Tibial nerve (tissue), 4 donors: ENCODE results near the gene RAB19. TPM values are rescaled to one million over a fixed set of nuclear protein-coding genes. Genes with fewer than 3 reads are reported as not detected.

Experiments
- DNase-seq, 2 donors: peaks; one replicate each; pipeline ENCODE4 v3.0.0-alpha.2; 2019; ENCODE audit warnings: low spot score in 2 of 2
- H3K27ac ChIP-seq, 4 donors: fragments of 200-600 bp; sonication (generic) in 3 of 4; one replicate each; pipeline ENCODE4 v1.5.1; 2017 to 2019; ENCODE audit warnings: mild to moderate bottlenecking in 1 of 4
- H3K27me3 ChIP-seq, 2 donors: fragments of 200-600 bp; sonication (generic) in 1 of 2; one replicate each; pipeline versions ENCODE4 v1.5.1 to v1.6.0; 2017 to 2019
- H3K36me3 ChIP-seq, 3 donors: fragments of 200-600 bp; sonication (generic); one replicate each; pipeline ENCODE4 v1.5.1; 2018 to 2019
- H3K4me1 ChIP-seq, 4 donors: fragments of 200-600 bp; sonication (generic) in 3 of 4; one replicate each; pipeline ENCODE4 v1.5.1; 2017 to 2019
- H3K4me3 ChIP-seq, 4 donors: fragments of 200-600 bp; sonication (generic) in 3 of 4; one replicate each; pipeline ENCODE4 v1.5.1; 2017 to 2019; ENCODE audit warnings: mild to moderate bottlenecking in 1 of 4, moderate library complexity in 1 of 4
- H3K9me3 ChIP-seq, 4 donors: fragments of 200-600 bp; sonication (generic) in 3 of 4; one replicate each; pipeline ENCODE4 v1.5.1; 2017 to 2019
- EP300 ChIP-seq, 2 donors: sonication (generic); formaldehyde crosslinking; IDR thresholded peaks; one replicate each; pipeline ENCODE4 v1.6.1; 2017; ENCODE audit warnings: antibody characterized with exemption in 2 of 2, mild to moderate bottlenecking in 1 of 2
- POLR2A ChIP-seq, 2 donors: fragments of 450-650 bp; IDR thresholded peaks; one replicate each; pipeline ENCODE4 v1.6.1; 2017; ENCODE audit warnings: antibody characterized with exemption in 2 of 2, mild to moderate bottlenecking in 2 of 2, moderate library complexity in 2 of 2
- WGBS, 2 donors: methylation state at CpG; one replicate each; pipeline ENCODE4 v1.1.5; 2018; 5-methylcytosine and 5-hydroxymethylcytosine counted together
- total RNA-seq, 4 donors: library from RNA; depleted of rRNA; stranded (reverse); fragments of >200 nt; gene quantifications; one replicate each; pipeline ENCODE4 v1.1.0, GENCODE V29; 2016
- TF ChIP-seq, protein P1 (sequence below), 5 experiments: fragments of 200-600 bp in 3 of 5; fragments of 450-650 bp in 2 of 5; sonication (generic) in 3 of 5; IDR thresholded peaks; one replicate each; pipeline ENCODE4 v1.5.1; 2016 to 2019; ENCODE audit warnings: antibody characterized with exemption in 5 of 5, mild to moderate bottlenecking in 3 of 5, moderate library complexity in 2 of 5

The RAB19 gene
- total RNA-seq, 4 donors from 2014 or later: not detected

- DNase-seq: no peak
- Histone ChIP-seq H3K27me3 (no peaks in the 10 kb centered on the region), H3K4me3 (no peak overlapping the region), H3K36me3 (peaks cover 0 to 6% (median 0%) of the 10 kb centered on the region in 3 donors), H3K4me1 (no peaks in the 10 kb centered on the region), H3K9me3 (no peaks in the 10 kb centered on the region), H3K27ac (no peak overlapping the region)
- TF ChIP-seq POLR2A (IDR thresholded peaks at IDR 0.05) (no peak), EP300 (IDR thresholded peaks at IDR 0.05) (no peak)
- TF ChIP-seq, protein P1, sequence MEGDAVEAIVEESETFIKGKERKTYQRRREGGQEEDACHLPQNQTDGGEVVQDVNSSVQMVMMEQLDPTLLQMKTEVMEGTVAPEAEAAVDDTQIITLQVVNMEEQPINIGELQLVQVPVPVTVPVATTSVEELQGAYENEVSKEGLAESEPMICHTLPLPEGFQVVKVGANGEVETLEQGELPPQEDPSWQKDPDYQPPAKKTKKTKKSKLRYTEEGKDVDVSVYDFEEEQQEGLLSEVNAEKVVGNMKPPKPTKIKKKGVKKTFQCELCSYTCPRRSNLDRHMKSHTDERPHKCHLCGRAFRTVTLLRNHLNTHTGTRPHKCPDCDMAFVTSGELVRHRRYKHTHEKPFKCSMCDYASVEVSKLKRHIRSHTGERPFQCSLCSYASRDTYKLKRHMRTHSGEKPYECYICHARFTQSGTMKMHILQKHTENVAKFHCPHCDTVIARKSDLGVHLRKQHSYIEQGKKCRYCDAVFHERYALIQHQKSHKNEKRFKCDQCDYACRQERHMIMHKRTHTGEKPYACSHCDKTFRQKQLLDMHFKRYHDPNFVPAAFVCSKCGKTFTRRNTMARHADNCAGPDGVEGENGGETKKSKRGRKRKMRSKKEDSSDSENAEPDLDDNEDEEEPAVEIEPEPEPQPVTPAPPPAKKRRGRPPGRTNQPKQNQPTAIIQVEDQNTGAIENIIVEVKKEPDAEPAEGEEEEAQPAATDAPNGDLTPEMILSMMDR (IDR thresholded peaks at IDR 0.05): no peak
- WGBS, 2 donors: 70% methylated on average over 2 of the region's 2 CpGs
Measured at GRCh38 chr7:140441519-140441918, 37.7 kb downstream of the RAB19 start.

GRCh38 chr7:140446467-140446866, 42.6 kb downstream of the RAB19 start:
- Histone ChIP-seq H3K9me3 (no peaks in the 10 kb centered on the region), H3K4me3 (no peak overlapping the region), H3K36me3 (peaks cover 0 to 16% (median 0%) of the 10 kb centered on the region in 3 donors), H3K27me3 (no peaks in the 10 kb centered on the region), H3K27ac (no peak overlapping the region), H3K4me1 (no peaks in the 10 kb centered on the region)
- DNase-seq: no peak
- 94 to 95% methylated on average over 11 of the region's 11 CpGs for WGBS, 2 donors
- TF ChIP-seq POLR2A (IDR thresholded peaks at IDR 0.05) (no peak), EP300 (IDR thresholded peaks at IDR 0.05) (no peak)
- TF ChIP-seq, protein P1 (IDR thresholded peaks at IDR 0.05): no peak

DNA sequence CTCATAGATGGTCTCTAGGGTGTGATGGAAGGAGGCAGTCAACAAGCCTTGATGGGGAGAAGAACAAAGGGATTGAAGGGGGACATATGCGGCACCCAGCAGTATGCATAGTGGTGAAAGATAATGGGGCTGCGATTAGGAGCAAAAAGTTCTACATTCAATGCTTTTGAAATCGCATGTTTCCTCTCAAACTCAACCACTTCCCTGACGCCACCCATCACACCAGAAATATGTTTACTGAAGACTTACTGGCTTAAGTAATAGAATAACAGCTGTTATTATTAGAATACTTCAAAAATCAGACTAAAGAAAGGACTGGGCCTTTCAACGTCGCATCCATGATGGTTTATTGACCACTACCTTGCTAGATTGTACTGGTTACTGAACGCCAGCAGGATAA, 44.0 kb downstream of the RAB19 start:
- Histone ChIP-seq H3K9me3 (no peaks in the 10 kb centered on the region), H3K36me3 (peaks cover 0 to 18% (median 0%) of the 10 kb centered on the region in 3 donors), H3K4me1 (no peaks in the 10 kb centered on the region), H3K27ac (no peak overlapping the region), H3K27me3 (no peaks in the 10 kb centered on the region), H3K4me3 (no peak overlapping the region)
- no peak for TF ChIP-seq POLR2A (IDR thresholded peaks at IDR 0.05)
- TF ChIP-seq EP300 (IDR thresholded peaks at IDR 0.05): no peak
- TF ChIP-seq, protein P1 (IDR thresholded peaks at IDR 0.05): no peak
- WGBS, 2 donors: 85 to 89% methylated on average over 7 of the region's 7 CpGs
- no peak for DNase-seq

DNA sequence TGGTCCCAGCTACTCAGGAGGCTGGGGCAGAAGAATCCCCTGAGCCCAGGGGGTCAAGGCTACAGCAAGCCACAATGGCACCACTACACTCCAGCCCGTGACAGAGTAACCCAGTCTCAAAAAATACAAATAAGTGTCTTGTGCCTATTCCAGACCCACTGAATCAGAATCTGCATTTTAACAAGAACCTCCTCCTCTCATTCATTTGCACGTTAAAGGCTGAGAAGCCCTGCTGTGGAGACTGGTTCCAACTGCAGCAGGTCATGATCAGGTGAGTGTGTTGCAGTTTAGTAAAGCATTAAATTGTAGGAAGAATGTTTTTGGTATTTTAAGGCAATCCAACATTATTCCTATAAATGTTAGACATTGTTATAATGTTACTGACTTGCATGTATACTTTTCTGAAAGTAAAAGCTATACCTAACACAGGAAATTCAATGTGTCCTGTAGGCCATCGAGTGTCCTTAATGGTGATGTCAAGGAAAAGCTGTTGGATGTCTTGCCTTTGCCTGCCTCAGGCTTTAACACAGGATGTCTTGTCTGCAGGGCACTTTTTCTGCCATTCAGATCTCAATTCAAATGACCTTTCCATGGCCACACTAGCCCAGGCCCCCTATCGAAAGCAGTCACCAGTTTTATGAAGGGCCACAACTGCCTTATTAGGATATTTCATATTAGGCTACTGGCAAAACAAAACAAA, 45.1 kb downstream of the RAB19 start:
- 71 to 75% methylated on average over 4 of the region's 4 CpGs for WGBS, 2 donors
- H3K4me1 ChIP-seq: no peaks in the 10 kb centered on the region
- no peaks in the 10 kb centered on the region for H3K27me3 ChIP-seq
- TF ChIP-seq POLR2A (IDR thresholded peaks at IDR 0.05) (no peak), EP300 (IDR thresholded peaks at IDR 0.05) (no peak)
- TF ChIP-seq, protein P1 (IDR thresholded peaks at IDR 0.05): no peak
- no peak overlapping the region for H3K27ac ChIP-seq
- DNase-seq: no peak
- peaks cover 0 to 26% (median 0%) of the 10 kb centered on the region in 3 donors for H3K36me3 ChIP-seq
- no peaks in the 10 kb centered on the region for H3K9me3 ChIP-seq
- H3K4me3 ChIP-seq: no peak overlapping the region

DNA sequence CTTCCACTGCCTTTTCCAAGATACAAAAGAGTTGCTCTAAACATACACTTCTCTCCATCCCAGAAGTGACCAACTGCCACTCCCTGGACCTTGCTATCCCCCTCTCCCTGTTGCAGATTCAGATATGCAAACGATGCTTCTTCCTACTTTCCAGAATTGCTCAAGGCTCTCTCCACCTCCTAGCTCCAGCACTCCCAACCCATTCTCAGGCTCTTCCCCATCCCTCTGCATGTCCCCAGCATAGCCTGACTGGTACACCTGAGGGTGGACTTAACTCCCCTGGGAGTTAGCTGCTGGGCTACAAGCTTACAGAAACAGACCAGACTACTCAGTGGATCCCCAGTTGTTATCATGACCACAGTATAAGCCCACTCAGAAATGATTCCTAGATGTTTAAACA, 47.9 kb downstream of the RAB19 start:
- no peak overlapping the region for H3K27ac ChIP-seq
- H3K4me3 ChIP-seq: no peak overlapping the region
- H3K9me3 ChIP-seq: no peaks in the 10 kb centered on the region
- H3K4me1 ChIP-seq: peaks cover 0 to 4% (median 0%) of the 10 kb centered on the region in 4 donors
- no peaks in the 10 kb centered on the region for H3K27me3 ChIP-seq
- WGBS, 2 donors: 71 to 74% methylated on average over 1 of the region's 1 CpG
- peaks cover 3 to 52% (median 18%) of the 10 kb centered on the region in 3 donors for H3K36me3 ChIP-seq
- DNase-seq: no peak
- TF ChIP-seq POLR2A (IDR thresholded peaks at IDR 0.05) (no peak), EP300 (IDR thresholded peaks at IDR 0.05) (no peak)
- TF ChIP-seq, protein P1 (IDR thresholded peaks at IDR 0.05): no peak
